HG03439 (cell line): Measurements from ENCODE around the gene C1orf198.
A peak's percentile ranks its signal among the peaks of the same experiment; 100 is the strongest.

Experiments used
- ATAC-seq: cut with Tn5 transposase; IDR thresholded peaks from one replicate; pipeline ENCODE4 v1.9.1; 2021; ENCODE audit warnings: mild to moderate bottlenecking, moderate library complexity; ENCODE audit not compliant: unreplicated experiment

Gene C1orf198

DNA sequence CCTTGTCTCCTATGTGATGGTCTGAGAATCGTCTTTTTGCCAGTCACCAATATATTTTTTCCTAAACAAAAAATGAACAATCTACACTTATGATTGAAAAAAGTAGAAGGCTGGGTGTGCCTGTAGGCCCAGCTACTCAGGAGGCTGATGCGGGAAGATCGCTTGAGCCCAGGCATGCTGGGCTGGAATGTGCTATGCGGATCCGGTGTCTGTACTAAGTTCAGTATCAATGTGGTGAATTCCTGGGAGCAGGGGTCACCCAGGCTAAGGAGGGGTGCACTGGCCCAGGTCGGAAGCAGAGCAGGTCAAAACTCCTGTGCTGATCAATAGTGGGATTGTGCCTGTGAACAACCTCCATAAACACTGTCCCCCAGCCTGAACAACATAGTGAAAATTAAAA lies 25.7 kb upstream of the C1orf198 start:
- ATAC-seq = no peak

DNA sequence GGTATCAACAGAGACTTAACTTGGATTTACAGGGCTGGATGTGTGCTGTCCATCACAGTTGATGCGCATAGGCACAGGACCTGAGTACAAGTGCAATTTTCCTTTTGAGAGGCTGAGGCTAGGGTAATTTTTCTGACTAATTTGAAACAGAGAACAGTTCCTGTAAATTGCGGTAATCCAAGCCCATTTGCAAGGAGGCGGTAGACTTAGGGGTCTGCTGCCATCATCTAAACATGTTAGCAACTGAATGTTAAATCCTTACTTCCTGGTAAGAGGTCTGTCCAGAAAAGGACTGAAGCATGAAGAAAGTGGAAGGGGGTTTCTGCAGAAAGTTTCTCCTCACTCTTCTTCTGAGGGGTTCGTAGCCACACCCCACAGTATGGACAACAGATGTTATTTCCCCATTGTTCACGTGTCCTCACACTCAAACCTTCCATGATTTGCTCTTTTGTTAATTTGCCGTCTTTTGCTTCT lies 23.7 kb upstream of the C1orf198 start:
- ATAC-seq = no peak

DNA sequence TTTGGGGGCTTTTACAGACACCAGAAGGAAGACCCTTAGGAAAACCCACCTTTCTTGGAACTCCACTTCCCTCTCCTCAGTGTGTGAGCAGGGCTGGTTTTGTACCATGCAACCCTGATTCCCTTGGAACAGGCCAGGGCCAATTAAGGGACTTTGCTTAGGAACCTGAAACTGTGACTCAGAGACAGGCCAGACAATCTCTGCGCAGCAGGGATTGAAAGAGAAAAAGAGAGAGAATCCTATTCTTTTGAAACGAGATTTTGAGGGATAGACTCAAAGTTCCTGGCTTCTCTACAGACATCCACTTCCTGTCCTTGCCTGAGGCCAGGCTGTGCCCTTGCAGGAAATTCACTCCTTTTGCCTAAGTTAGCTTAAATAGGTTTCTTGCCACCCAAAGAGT lies 23.1 kb upstream of the C1orf198 start:
- ATAC-seq = no peak

DNA sequence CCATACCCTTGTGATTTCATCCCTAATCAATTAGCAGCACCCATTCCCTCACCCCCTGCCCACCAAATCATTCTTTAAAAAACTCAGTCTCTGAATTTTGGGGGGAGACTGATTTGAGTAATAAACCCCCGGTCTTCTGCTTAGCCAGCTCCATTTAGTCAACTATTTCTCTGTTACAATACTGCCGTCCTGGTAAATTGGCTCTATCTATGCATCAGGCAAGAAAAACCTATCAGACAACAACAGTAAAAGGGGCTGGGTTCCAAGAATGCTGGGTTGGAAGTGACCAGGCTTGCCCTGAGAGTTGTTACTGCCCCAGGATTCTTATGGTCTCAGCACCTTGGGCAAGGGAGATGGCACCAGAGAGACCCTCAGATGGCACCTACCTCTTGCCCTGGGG lies 16.3 kb upstream of the C1orf198 start:
- ATAC-seq = no peak

DNA sequence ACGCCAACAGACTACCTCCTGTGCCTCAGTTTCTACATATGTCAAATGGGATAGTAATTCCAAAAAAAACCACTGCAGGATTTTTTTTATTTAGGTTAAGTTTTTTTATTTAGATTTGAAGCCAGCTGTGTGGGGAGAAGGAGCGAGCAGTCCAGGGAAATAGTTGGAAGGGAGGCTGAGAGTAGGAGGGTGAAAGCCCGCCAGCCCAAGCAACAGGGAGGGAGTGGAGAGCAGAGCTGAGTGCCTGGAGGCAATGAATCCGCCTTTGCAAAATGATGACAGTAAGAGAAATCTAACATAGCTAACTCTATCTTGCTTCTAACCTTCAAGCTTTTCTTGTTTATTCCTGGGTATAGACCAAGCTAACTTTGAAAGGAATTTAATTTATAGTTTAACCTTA lies 15.6 kb upstream of the C1orf198 start:
- no peak for ATAC-seq

DNA sequence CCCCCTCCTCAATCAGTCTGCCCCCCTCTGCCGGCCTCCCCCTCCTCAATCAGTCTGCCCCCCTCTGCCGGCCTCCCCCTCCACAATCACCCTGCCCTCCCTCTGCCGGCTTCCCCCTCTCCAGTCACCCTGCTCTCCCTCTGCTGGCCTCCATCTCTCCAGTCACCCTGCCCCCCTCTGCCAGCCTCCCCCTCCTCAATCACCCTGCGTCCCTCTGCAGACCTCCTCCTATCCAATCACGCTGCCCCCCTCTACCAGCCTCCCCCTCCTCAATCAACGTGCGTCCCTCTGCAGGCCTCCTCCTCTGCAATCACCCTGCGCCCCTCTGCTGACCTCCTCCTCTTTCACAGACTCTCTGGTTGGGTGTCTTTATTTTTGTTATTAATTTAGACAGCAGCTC lies 11.5 kb upstream of the C1orf198 start:
- ATAC-seq = no peak

DNA sequence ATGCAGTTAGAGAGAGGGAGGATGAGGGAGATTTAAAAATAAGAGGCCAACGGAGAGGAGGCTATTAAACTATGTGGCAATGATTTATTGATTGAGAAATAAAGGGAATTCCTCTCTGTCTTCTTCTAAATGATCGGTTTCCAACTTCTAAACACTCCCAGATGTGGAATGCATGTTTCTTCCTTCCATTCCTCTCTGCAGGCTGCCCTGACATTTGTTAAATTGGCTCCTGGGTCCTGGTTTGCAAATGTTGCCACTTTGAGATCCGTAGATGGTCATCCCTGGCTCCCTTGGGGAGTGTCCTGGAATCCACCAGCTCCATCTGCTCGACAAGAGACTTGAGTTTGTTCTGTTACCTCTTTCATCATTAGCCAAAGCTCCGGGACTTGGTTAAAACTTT lies 10.3 kb upstream of the C1orf198 start:
- no peak for ATAC-seq

DNA sequence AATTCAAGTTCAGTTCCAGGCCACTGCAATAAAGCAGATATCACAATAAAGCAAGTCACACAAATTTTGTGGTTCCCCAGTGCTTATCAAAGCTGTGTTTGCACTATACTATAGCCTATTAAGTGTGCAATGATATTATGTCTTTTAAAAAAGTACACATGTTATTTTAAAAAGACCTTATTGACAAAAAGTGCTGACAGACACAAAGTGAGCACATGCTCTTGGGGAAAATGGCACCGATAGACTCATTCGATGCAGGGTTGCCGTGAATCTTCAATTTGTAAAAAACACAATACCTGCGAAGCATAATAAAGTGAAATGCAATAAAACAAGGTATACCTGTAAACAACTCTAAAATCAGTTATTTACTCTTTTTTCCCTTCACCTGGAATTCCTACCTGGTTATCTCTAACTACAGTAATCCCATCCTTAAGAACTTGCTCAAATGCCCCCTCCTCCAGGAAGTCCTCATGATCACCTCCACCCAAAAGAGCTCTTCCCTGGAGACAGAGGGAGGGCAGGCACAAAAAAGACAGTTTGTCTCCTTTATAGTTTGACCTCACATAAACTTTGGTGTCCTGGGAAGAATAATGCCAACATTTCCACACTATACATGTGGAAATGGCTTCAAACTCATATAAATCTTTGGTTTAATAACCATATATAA lies 9.7 kb upstream of the C1orf198 start:
- no peak for ATAC-seq

DNA sequence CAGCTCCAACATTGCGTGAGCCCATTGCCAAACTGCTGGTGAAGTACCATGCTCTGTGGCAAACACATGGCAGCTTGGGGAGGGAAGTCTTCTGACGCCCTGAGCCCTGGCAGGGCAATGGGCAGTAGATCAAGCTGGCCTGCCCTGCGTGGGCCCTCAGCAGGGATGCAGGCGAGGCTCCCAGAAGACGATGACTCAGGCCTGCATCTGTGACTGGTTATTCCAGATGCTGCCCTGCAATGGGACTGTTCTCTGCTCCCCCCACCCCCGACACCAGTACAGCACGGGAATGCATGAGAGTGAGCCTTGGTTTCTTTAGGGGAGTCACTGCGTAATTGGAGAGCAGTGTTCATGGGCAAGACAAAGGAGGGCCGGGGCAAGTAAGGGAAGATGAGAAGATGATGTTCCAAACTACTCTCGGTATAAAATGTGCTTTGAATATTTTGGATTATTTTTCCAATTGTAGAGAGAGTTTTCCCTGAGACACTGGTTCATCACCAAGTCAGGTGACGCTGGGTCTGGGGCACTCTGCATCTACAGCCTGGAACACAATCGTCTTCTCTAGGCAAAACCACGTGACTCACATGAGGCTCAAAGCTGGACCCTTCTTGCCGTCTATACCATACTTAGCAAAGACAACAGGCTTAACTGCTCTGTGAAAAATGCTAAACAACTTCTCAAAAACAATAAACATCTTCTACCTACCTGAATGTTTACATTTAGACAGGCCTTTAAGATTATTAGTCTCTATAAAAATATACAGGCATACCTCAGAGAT lies 9.0 kb upstream of the C1orf198 start:
- no peak for ATAC-seq

DNA sequence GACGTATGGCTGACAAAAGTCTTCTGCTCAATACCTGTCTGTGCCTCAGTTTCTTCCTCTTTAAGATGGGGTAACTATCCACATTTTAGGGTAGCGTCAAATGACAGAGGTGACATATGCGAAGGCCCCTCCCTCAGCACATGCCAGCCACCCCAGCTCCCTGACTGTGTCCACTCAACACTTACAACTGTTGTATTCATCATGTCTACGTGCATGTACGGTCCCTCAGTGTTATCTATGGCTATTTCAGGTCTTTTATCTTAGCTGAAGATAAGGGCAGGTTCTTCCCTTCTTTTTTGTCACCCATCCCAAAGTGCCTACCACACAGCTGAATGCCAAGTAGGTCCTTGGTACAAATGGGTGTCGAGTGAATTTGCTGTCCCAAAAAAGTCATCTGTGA lies 8.3 kb upstream of the C1orf198 start:
- no peak for ATAC-seq

DNA sequence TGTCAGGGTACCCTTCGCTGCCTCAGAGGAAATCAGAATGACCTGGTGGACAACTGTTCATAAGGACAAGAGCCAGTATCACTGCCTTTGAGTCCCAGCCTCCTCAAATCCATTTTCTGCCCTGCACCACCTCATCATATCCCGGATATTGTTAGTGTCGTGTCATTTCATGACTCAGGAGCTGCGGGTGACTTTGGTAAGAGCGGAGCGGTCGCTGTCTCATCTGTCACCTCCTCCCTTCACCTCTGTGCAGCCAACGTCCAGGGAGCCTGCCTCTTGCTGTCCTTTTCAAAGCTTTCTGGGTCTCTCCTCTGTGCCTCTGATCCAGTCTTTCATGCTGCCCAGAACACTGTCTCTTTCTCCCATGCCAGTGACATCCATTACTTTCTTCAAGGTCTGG lies 7.0 kb upstream of the C1orf198 start:
- ATAC-seq = no peak

DNA sequence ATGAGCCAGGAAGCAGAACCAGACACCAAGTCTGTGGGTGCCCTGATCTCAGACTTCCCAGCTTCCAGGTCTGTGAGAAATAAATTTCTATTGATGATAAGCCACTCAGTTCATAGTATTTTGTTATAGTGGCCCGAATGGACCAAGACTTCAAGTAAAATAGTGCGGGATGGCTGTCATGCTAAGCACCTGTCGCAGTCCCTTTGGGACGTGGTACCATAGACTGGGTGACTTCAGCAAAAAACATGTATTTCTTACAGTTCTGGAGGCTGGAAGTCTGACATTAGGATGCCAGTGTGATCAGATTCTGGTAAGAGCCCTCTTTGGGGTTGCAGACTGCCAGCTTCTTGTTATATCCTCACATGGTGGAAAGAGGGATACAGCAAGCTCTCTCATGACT lies 2.6 kb upstream of the C1orf198 start:
- ATAC-seq = no peak

DNA sequence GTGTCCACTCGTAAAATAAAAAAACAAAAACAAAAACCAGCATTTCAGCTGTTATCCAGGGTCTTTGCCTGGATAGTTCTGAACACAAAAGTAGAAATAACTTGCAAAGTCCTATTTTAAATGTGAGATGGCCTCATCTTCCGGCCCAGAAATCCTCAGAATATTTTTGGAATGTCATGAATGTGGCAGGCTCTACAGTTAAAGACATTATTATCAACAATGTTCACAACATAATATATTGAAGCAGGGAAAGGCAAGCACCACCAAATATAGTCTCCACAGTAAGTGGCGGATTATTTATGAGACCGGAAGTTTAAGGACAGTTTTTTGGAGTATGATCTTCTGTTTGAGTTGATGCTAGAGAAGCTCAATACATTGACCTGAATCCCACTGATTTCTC lies 1.2 kb upstream of the C1orf198 start:
- ATAC-seq = no peak

DNA sequence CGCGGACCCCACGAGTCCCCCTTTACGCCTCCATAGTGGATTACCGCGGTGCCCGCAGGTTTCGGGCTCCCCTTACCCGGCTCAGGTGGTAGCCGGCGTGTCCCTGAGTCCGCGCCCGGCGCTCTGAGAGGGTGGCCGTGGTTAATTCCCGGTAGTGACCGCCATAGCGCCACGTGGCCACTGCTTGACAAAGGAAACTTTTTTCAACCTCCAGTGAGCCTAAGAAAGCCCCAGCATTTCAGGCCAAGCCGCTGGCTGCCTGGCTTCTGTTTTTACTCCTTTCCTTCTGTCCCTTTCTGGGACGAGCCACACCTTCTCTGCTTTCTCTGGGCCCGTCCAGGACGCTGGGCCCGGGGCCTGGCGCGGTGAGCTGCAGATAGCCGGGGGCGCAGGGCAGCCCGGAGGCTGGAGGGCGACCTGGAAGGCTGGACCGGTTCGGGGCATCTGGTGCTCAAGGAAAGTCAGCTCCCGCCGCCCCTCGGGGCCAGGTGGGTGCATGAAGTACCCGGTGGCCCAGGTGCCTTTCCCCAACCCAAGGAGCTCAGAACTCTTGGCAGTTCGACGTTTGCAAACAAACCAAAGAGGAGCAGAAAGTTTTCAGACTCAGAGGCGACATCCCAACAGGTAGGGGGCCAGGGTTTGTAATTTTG lies 540 bp upstream of the C1orf198 start:
- peak; percentile 15 for ATAC-seq

DNA sequence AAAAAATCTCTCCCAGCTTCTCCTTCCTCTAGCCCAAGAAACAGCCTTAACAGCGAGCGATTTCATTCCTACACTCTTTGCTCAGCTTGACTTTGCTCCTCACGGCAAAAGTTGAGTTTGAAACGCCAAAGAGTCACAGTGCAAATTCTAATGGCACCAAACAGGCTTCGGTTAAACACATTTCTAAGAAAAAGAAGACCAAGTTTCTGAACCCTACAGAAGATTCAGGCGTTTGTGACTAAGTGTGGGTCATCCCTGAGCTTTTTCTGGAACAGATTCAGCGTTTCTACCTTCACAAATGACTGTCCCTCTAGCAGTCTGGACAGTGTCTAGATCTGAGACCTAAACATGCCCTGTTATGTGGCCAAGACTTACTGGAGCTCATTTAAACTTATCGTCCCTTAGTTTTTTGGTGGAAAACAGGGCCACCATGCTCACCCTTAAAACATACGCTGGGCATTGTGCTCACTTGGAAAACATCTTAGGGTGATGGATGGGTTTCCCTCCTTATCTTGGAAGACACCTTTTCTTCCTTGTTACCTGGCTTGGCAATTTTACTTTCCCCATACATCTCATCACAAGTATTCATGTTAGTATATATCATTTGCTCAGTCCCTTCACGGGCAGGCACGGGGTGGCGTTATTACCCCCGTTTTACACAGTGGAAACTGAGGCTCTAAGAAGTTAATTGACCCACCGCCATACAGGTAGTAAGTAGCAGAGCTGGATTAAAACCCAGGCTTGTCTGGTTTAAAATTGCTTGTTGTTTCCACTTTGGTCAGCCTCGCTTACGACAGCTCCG lies 1.0 kb downstream of the C1orf198 start:
- ATAC-seq = no peak

DNA sequence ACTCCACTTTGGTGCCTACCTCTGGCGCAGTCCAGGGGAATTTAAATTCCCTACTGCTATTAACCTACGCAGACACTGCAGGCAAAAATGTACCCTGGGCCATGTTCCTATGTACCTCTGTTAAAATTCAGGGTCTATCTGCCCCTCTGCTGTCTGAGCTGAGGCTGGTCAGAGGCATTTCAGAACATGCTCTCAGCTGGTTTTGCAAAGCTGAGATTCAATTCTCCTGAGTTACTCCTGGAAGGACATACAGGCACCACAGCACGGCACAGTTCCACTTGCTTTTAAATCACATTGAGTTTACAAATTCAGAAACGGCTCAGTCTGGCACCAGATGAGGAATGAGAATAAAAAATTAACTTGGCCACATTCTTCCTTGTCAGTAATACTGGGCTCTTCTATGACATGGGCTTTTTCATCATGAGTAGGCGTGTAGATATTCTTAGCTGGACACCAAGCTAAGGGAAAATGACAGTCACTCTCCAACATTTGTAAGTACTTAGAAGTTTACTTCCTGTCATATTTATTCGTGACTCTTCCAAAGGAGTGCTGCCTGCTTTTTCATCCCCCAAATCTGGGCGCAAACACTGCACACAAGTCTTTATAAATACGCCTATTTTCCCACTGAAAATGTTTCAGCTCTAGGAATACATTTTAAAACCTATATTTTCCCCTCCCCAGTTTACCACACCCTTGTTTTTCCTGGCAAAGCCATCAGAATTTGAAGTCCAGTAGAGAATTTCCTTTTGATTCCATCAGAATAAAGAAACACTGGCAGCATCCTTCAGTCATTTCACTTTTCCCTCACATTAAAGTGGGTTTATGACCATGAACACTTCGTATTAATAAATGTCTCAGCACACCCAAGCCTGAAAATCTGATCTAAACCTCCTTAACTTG lies 1.9 kb downstream of the C1orf198 start:
- no peak for ATAC-seq

DNA sequence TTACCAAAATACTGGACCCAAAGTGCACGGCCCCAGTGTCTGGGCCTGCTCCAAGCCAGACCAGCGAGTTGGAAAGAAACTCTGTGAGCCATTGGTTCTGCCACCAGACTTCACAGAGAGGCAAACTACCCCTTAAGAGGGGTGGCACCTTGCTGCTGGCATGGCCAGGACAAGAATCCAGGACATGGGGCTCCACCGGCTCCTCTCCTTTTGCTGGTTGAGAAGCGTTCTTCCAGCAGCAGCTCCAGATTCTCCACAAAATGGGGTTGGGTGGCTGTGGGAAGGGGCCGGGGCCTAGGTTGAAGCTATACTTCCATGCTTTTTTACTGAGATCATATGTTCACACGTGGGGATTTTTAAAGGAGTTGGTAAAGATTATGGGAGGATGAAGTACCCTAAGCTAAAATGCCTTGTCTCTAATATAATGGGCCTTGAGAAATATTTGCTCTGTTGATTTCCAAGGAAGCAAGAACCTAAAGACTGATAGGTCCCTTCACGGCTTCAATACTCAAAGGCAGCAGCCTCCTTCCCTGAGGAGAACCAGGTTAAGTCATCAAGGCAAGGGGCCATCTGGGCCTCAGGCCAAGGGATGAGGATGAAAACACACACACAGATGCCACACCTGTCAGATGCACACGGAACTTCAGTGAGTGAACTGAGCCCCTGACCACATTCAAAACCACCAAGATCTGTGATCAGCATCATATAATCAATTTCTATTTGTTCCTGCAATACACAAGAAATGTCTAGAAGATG lies 3.1 kb downstream of the C1orf198 start:
- no peak for ATAC-seq

DNA sequence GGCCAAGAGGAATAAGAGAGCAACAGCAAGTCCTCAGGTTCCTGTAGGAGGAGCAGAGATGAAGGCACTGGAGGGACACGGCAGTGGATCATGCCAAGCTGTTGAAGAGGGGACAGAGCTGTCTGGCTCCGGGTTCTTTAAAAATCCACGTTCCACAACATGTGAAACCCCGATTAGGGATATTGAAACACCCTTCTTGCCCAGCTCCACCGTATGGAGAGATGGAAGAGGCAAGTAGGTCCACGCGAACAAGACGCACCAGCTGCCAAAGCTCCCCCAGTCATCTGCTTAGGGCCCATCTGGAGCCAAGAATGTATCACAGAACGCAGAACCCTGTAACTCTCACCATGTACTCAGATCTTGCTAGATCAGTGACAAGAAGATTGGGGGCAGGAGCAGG lies 3.9 kb downstream of the C1orf198 start:
- ATAC-seq = no peak

DNA sequence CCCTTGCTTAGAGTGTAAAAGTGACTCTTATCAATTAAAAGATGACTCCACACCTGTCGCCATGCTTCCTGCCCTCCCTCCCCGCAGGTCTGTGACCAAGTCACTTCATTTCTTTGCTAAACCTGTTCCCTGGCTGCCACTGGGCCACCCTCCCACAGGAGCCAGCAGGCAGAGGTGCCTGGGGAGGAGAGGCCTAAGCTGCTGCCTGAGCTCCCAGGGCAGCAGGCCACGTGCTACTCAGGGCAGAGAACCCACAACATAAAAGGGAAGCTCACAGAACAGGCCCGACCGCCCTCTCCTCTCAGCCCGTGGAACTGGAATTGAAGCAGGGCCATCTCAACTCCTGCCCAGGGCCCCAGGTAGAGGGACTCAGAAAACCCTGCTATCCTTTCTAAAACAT lies 4.9 kb downstream of the C1orf198 start:
- ATAC-seq = no peak
